ENCODE measurements around the gene NAALADL1.

The NAALADL1 gene

GRCh38 chr11:65083134-65083833 is 24.9 kb upstream of the NAALADL1 start:
- DNase-seq (ENCODE audit: low read depth): no peak

GRCh38 chr11:65078786-65079342 is 20.5 kb upstream of the NAALADL1 start:
- no peak for DNase-seq (ENCODE audit: low read depth)

- DNase-seq (ENCODE audit: low read depth): no peak
These were observed 19.8 kb upstream of the NAALADL1 start for GRCh38 chr11:65078151-65078550.

GRCh38 chr11:65077451-65077850 is 19.1 kb upstream of the NAALADL1 start:
- no peak for DNase-seq (ENCODE audit: low read depth)

- no peak for DNase-seq (ENCODE audit: low read depth)
These were observed 14.2 kb upstream of the NAALADL1 start for GRCh38 chr11:65072631-65072966.

- no peak for DNase-seq (ENCODE audit: low read depth)
These were observed 13.7 kb upstream of the NAALADL1 start for GRCh38 chr11:65071907-65072630.

- no peak for DNase-seq (ENCODE audit: low read depth)
These were observed 10.9 kb upstream of the NAALADL1 start for GRCh38 chr11:65069217-65069616.

GRCh38 chr11:65067446-65067845 is 9.1 kb upstream of the NAALADL1 start:
- DNase-seq (ENCODE audit: low read depth): no peak

GRCh38 chr11:65066805-65067291 is 8.5 kb upstream of the NAALADL1 start:
- DNase-seq (ENCODE audit: low read depth): no peak

GRCh38 chr11:65066315-65066714 is 8.0 kb upstream of the NAALADL1 start:
- no peak for DNase-seq (ENCODE audit: low read depth)

- no peak for DNase-seq (ENCODE audit: low read depth)
These were observed 7.5 kb upstream of the NAALADL1 start for GRCh38 chr11:65065851-65066250.

- no peak for DNase-seq (ENCODE audit: low read depth)
These were observed 6.5 kb upstream of the NAALADL1 start for GRCh38 chr11:65064847-65065240.

- no peak for DNase-seq (ENCODE audit: low read depth)
These were observed 5.2 kb upstream of the NAALADL1 start for GRCh38 chr11:65063532-65063931.

- DNase-seq (ENCODE audit: low read depth): no peak
These were observed 2.6 kb upstream of the NAALADL1 start for GRCh38 chr11:65060913-65061408.

GRCh38 chr11:65059959-65060824 is 1.8 kb upstream of the NAALADL1 start:
- DNase-seq (ENCODE audit: low read depth): no peak

GRCh38 chr11:65059523-65059922 is 1.2 kb upstream of the NAALADL1 start:
- DNase-seq (ENCODE audit: low read depth): no peak

- DNase-seq (ENCODE audit: low read depth): no peak
These were observed 341 bp downstream of the NAALADL1 start for GRCh38 chr11:65058012-65058411.

GRCh38 chr11:65057526-65057925 is 827 bp downstream of the NAALADL1 start:
- DNase-seq (ENCODE audit: low read depth): no peak

GRCh38 chr11:65056999-65057398 is 1.4 kb downstream of the NAALADL1 start:
- no peak for DNase-seq (ENCODE audit: low read depth)

- DNase-seq (ENCODE audit: low read depth): no peak
These were observed 2.8 kb downstream of the NAALADL1 start for GRCh38 chr11:65055538-65055937.

- DNase-seq (ENCODE audit: low read depth): no peak
These were observed 4.4 kb downstream of the NAALADL1 start for GRCh38 chr11:65053827-65054508.

Data from stromal cell of bone marrow (primary cell).